ENCODE data around the gene CARD19.

DNA sequence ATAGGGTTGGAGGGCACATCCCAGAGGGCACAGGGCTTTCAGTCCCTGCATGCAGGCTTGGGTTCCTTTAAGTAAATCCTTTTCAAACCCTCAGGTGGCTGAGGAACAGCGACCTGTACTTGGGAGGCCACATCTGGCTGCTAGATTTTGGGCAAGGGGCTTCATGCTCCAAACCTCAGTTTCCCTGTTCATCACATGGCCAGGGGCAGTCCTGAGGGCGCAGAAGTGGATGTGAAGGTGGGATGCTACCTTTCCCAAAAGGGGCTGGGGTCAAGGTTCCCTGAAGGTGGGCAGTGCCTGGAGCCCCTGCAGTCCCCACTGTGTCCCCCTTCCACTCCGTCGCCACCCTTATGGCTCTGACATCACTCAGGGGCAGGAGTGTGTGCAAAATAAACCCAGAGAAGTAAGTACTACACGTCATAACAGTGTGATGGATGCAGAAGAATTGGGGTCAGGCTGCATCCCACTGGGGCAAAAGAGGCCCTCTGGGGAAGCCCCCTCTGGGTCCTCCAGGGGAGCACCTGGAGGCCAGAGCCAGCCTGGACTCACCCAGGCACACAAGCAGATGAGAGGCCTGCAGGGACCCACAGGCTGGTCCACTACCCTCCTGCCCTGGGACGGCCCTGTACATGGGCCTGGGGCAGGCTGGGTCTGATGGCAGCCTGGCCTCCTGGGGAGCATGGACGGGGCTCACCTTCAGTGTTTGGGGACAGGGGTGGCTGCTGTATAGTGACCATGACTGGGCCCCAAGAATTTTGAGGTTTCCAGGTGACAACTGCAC lies 1.9 kb upstream of the CARD19 start:
- TF ChIP-seq, protein P1, sequence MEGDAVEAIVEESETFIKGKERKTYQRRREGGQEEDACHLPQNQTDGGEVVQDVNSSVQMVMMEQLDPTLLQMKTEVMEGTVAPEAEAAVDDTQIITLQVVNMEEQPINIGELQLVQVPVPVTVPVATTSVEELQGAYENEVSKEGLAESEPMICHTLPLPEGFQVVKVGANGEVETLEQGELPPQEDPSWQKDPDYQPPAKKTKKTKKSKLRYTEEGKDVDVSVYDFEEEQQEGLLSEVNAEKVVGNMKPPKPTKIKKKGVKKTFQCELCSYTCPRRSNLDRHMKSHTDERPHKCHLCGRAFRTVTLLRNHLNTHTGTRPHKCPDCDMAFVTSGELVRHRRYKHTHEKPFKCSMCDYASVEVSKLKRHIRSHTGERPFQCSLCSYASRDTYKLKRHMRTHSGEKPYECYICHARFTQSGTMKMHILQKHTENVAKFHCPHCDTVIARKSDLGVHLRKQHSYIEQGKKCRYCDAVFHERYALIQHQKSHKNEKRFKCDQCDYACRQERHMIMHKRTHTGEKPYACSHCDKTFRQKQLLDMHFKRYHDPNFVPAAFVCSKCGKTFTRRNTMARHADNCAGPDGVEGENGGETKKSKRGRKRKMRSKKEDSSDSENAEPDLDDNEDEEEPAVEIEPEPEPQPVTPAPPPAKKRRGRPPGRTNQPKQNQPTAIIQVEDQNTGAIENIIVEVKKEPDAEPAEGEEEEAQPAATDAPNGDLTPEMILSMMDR (IDR thresholded peaks at IDR 0.05): no peak
- no peak for TF ChIP-seq POLR2A (IDR thresholded peaks at IDR 0.05; ENCODE audit: low read depth)

Measured in esophagus muscularis mucosa (tissue), 3 donors.